A549 (cell line): ENCODE data around the gene ZNF230. TPM values are rescaled to one million over a fixed set of nuclear protein-coding genes. Genes with fewer than 3 reads are reported as not detected.

Experiments
- ATAC-seq, 2 experiments: fragments of 200-7000 bp in 1 of 2; fragments of >200 bp in 1 of 2; cut with Nextera tagmentation in 1 of 2; cut with Tn5 transposase in 1 of 2; 3 replicates each; pipeline versions ENCODE4 v1.8.0 to v1.9.1; 2018 to 2020; ENCODE audit warnings: mild to moderate bottlenecking in 1 of 2, moderate library complexity in 1 of 2
- CTCF ChIA-PET: fragments of 300-600 bp; sonication (Branson Sonifier 250); formaldehyde crosslinking; extraction: SDS; loops from one replicate; lab custom pipeline; 2021; ENCODE audit warnings: antibody characterized with exemption, inconsistent platforms; lab: Yijun Ruan, JAX
- POLR2A ChIA-PET: fragments of 350-600 bp; formaldehyde crosslinking; extraction: SDS; loops from one replicate; lab custom pipeline; 2021; ENCODE audit warnings: antibody characterized with exemption, inconsistent platforms; lab: Yijun Ruan, JAX
- DNase-seq, 2 experiments: peaks; one replicate each; pipeline versions ENCODE4 v3.0.0 to v3.0.0-alpha.2; 2011 to 2016; ENCODE audit warnings: low read depth in 1 of 2, low spot score in 1 of 2
- FAIRE-seq: peaks from 2 replicates; lab custom pipeline; 2011; peaks lifted over from hg19 to GRCh38; lab: Jason Lieb, UNC
- H3K27ac ChIP-seq, 2 experiments: fragments of >200 bp; sonication (Bioruptor Twin); formaldehyde crosslinking; 3 replicates each; pipeline ENCODE4 v1.5.1; 2016 to 2017
- H3K4me1 ChIP-seq: fragments of >200 bp; sonication (Bioruptor Twin); formaldehyde crosslinking; 3 replicates; pipeline ENCODE4 v1.6.1; 2016
- H3K4me2 ChIP-seq: fragments of >200 bp; sonication (Bioruptor Twin); formaldehyde crosslinking; 3 replicates; pipeline ENCODE4 v1.6.1; 2016
- H3K4me3 ChIP-seq: fragments of >200 bp; sonication (Bioruptor Twin); formaldehyde crosslinking; 3 replicates; pipeline ENCODE4 v1.5.1; 2016
- H3K9me3 ChIP-seq: fragments of >200 bp; sonication (Bioruptor Twin); formaldehyde crosslinking; 3 replicates; pipeline ENCODE4 v1.6.1; 2016
- BCL3 ChIP-seq: fragments of >200 bp; sonication (Bioruptor Twin); formaldehyde crosslinking; IDR thresholded peaks from 3 replicates; pipeline ENCODE4 v1.6.1; 2016
- BHLHE40 ChIP-seq: IDR thresholded peaks from 2 replicates; pipeline ENCODE4 v1.6.1; 2012; ENCODE audit warnings: low read depth, low read length, inconsistent platforms
- E2F6 ChIP-seq: IDR thresholded peaks from 2 replicates; pipeline ENCODE4 v1.6.1; 2012; ENCODE audit warnings: low read depth, borderline replicate concordance
- EHMT2 ChIP-seq: fragments of 200-600 bp; sonication (generic); IDR thresholded peaks from 2 replicates; pipeline ENCODE4 v1.6.1; 2016; ENCODE audit warnings: antibody characterized with exemption, low read depth, mild to moderate bottlenecking, moderate library complexity
- ELK1 ChIP-seq: fragments of 150-350 bp; IDR thresholded peaks from 2 replicates; pipeline ENCODE4 v1.6.1; 2014; ENCODE audit warnings: low read depth, mild to moderate bottlenecking, low read length
- EP300 ChIP-seq, 2 experiments: fragments of >200 bp; sonication (Bioruptor Twin); formaldehyde crosslinking; IDR thresholded peaks; 2 replicates in 1 of 2; 3 replicates in 1 of 2; pipeline ENCODE4 v1.6.1; 2016 to 2017
- ESRRA ChIP-seq: fragments of 150-350 bp; IDR thresholded peaks from 2 replicates; pipeline ENCODE4 v1.6.1; 2014; ENCODE audit warnings: mild to moderate bottlenecking, low read length, borderline replicate concordance
- FOSL2 ChIP-seq, 2 experiments: fragments of 450-650 bp in 1 of 2; fragments of >200 bp in 1 of 2; sonication (Bioruptor Twin) in 1 of 2; formaldehyde crosslinking; IDR thresholded peaks; 2 replicates each; pipeline versions ENCODE4 v1.5.0 to v1.6.1; 2016 to 2020; ENCODE audit warnings: mild to moderate bottlenecking in 1 of 2, moderate library complexity in 1 of 2
- HMGXB4 ChIP-seq: fragments of 250-450 bp; sonication (Bioruptor Pico); IDR thresholded peaks from 2 replicates; pipeline ENCODE4 v1.5.0; 2021; ENCODE audit warnings: mild to moderate bottlenecking, moderate library complexity, borderline replicate concordance
- HOXA7 ChIP-seq: fragments of 250-450 bp; sonication (Bioruptor Pico); IDR thresholded peaks from 2 replicates; pipeline ENCODE4 v1.5.0; 2020; ENCODE audit warnings: mild to moderate bottlenecking, moderate library complexity
- HOXB13 ChIP-seq: fragments of 250-450 bp; sonication (Bioruptor Pico); IDR thresholded peaks from 2 replicates; pipeline ENCODE4 v1.5.0; 2020; ENCODE audit warnings: low read depth, mild to moderate bottlenecking, moderate library complexity
- MAFK ChIP-seq: fragments of 450-650 bp; IDR thresholded peaks from 2 replicates; pipeline ENCODE4 v1.6.1; 2014; ENCODE audit not compliant: partially characterized antibody
- MAX ChIP-seq: IDR thresholded peaks from 2 replicates; pipeline ENCODE4 v1.6.1; 2012
- MAZ ChIP-seq: fragments of 150-350 bp; IDR thresholded peaks from 2 replicates; pipeline ENCODE4 v1.6.1; 2014; ENCODE audit warnings: antibody characterized with exemption, low read depth, low read length, borderline replicate concordance
- NPAS2 ChIP-seq: fragments of 250-450 bp; sonication (Bioruptor Pico); IDR thresholded peaks from 2 replicates; pipeline ENCODE4 v1.8.0; 2022; ENCODE audit warnings: mild to moderate bottlenecking, moderate library complexity, borderline replicate concordance
- POLR2A ChIP-seq: IDR thresholded peaks from 2 replicates; pipeline ENCODE4 v1.6.1; 2012; ENCODE audit warnings: mild to moderate bottlenecking, low read length
- RARB ChIP-seq: fragments of 250-450 bp; sonication (Bioruptor Pico); IDR thresholded peaks from 2 replicates; pipeline ENCODE4 v1.8.0; 2021; ENCODE audit warnings: mild to moderate bottlenecking, moderate library complexity
- RCOR1 ChIP-seq: fragments of 150-350 bp; IDR thresholded peaks from 2 replicates; pipeline ENCODE4 v1.6.1; 2014; ENCODE audit warnings: antibody characterized with exemption, low read length, low read depth
- ZC3H11A ChIP-seq: fragments of 450-650 bp; IDR thresholded peaks from 2 replicates; pipeline ENCODE4 v1.6.1; 2014; ENCODE audit warnings: antibody characterized with exemption, mild to moderate bottlenecking
- ZFP36 ChIP-seq: fragments of 450-650 bp; IDR thresholded peaks from 2 replicates; pipeline ENCODE4 v1.6.1; 2014; ENCODE audit warnings: borderline replicate concordance; ENCODE audit not compliant: partially characterized antibody
- ZNF302 ChIP-seq: fragments of 250-450 bp; sonication (Bioruptor Pico); IDR thresholded peaks from 2 replicates; pipeline ENCODE4 v1.9.0; 2021; ENCODE audit warnings: inconsistent platforms, mild to moderate bottlenecking, moderate library complexity
- WGBS: methylation state at CpG from one replicate; pipeline ENCODE4 v1.1.6; 2017; ENCODE audit errors: missing lambda C conversion rate; 5-methylcytosine and 5-hydroxymethylcytosine counted together
- polyA plus RNA-seq, 4 experiments: library from polyadenylated mRNA; depleted of rRNA in 3 of 4; stranded (reverse); fragments of >200 nt; fragmentation: RNase III in 1 of 4; extraction: RNeasy Plus Mini Kit Qiagen cat#74134 plus additional on column Dnase treatment in 1 of 4; gene quantifications; 2 replicates in 3 of 4; 3 replicates in 1 of 4; pipeline ENCODE4 v1.2.3, GENCODE V29; 2011 to 2017

The ZNF230 gene
- polyA plus RNA-seq, 2 of the 4 experiments (the other 2 are of a cell fraction), result 3.1 to 6.2 TPM

GRCh38 chr19:44019498-44019897, 16.7 kb downstream of the ZNF230 start:
- ChIA-PET CTCF (no interaction called here), POLR2A (no interaction called here)
- TF ChIP-seq RARB (CRISPR knock-in tag), result no peak
- TF ChIP-seq MAFK, result peak; percentile 52
- ATAC-seq (no peak), FAIRE-seq (peak; percentile 43), DNase-seq (no peak)
- H3K4me1 ChIP-seq, result no peaks in the 10 kb centered on the region
- H3K4me2 ChIP-seq, result no peak overlapping the region
- 3% methylated on average over 2 of the region's 2 CpGs for WGBS
- peaks cover 62% of the 10 kb centered on the region for H3K9me3 ChIP-seq
- H3K27ac ChIP-seq, result no peak overlapping the region
- no peak overlapping the region for H3K4me3 ChIP-seq

- DNase-seq (no peak), ATAC-seq (no peak)
- peaks cover 51% of the 10 kb centered on the region for H3K9me3 ChIP-seq
- H3K27ac ChIP-seq, result no peak overlapping the region
- no peak for TF ChIP-seq RCOR1
- TF ChIP-seq POLR2A, result no peak
- TF ChIP-seq RARB (CRISPR knock-in tag), result no peak
- no peak for TF ChIP-seq BCL3
- TF ChIP-seq ELK1, result no peak
- TF ChIP-seq HOXA7 (CRISPR knock-in tag), result no peak
- no peak for TF ChIP-seq ZC3H11A
- no peak for TF ChIP-seq ESRRA
- TF ChIP-seq HOXB13 (CRISPR knock-in tag), result no peak
- no peak for TF ChIP-seq MAZ
- TF ChIP-seq EP300 (IDR thresholded peaks at IDR 0.05), result no peak
- no peak for TF ChIP-seq FOSL2 (IDR thresholded peaks at IDR 0.05)
- TF ChIP-seq FOSL2 (CRISPR knock-in tag; IDR thresholded peaks at IDR 0.05), result no peak
- TF ChIP-seq ZNF302, result no peak
- TF ChIP-seq E2F6, result no peak
- TF ChIP-seq ZFP36, result no peak
- TF ChIP-seq BHLHE40, result no peak
- no peak for TF ChIP-seq MAX
- no peak for TF ChIP-seq EHMT2
- TF ChIP-seq MAFK, result no peak
- TF ChIP-seq HMGXB4, result no peak
- TF ChIP-seq, all 56 proteins: peak for 0
- CTCF ChIA-PET, result no interaction called here
- POLR2A ChIA-PET, result no interaction called here
- Histone ChIP-seq H3K4me2 (no peak overlapping the region), H3K4me1 (no peaks in the 10 kb centered on the region), H3K4me3 (no peak overlapping the region)
- FAIRE-seq, result peak; percentile 51
Observed at GRCh38 chr19:44021221-44021620, 18.5 kb downstream of the ZNF230 start.

- 60% methylated on average over 4 of the region's 4 CpGs for WGBS
- no peak for FAIRE-seq
Observed at GRCh38 chr19:44024900-44025216, 22.1 kb downstream of the ZNF230 start.

More at GRCh38 chr19:44024900-44025216, 22.1 kb downstream of the ZNF230 start:
- H3K4me3 ChIP-seq, result peak overlapping the region; percentile 89
- H3K27ac ChIP-seq, result peak overlapping the region; percentile 81 to 87; a peak in 5 of 6 replicates
- no peak for DNase-seq
- no peak for TF ChIP-seq NPAS2 (CRISPR knock-in tag)
- POLR2A ChIA-PET, result no interaction called here
- H3K4me1 ChIP-seq, result no peaks in the 10 kb centered on the region
- H3K9me3 ChIP-seq, result peaks cover 50% of the 10 kb centered on the region
- H3K4me2 ChIP-seq, result peak overlapping the region; percentile 81
- ATAC-seq, result no peak; a peak in 2 of 6 replicates
- CTCF ChIA-PET, result interaction anchor here (0.9 kb wide), 1 partner anchor 175 kb away, joined by 4 read pairs; no protein-coding TSS in a partner anchor
